GM12891 (cell line): ENCODE data around the gene ASB18.

Experiments
- POLR2AphosphoS5 ChIP-seq: IDR thresholded peaks from 2 replicates; pipeline ENCODE4 v1.6.1; 2011; ENCODE audit warnings: low read depth, low read length, control low read depth
- TAF1 ChIP-seq: IDR thresholded peaks from 2 replicates; pipeline ENCODE4 v1.6.1; 2011; ENCODE audit warnings: low read depth, low read length, control low read depth

DNA sequence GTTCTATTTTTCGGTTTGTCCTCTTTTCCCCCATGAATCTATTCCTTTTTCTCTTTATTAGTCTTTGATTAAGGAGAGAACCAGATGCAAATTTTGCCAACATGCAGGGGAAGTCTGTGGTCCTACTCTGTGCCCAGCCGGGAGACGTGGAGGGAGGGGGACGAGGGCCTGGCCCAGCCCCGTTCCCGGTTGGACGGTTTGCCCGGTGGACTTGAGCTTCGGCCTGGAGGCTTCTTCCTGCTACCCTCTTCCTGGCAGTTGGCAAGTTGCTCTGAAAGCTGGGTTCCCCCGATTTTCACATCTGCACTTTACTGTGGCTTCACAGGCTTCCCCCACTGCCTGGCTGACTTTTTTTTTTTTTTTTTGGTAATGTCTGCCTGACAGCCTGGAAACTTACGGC lies 56.7 kb downstream of the ASB18 start:
- TF ChIP-seq TAF1 = no peak
- no peak for TF ChIP-seq POLR2AphosphoS5
